ENCODE data around the gene ATOH8. TPM values are rescaled to one million over a fixed set of nuclear protein-coding genes. Genes with fewer than 3 reads are reported as not detected.
A peak's percentile ranks its signal among the peaks of the same experiment; 100 is the strongest.

ATOH8 gene
- total RNA-seq, 1 donor from 2014 or later = 9.0 TPM

DNA sequence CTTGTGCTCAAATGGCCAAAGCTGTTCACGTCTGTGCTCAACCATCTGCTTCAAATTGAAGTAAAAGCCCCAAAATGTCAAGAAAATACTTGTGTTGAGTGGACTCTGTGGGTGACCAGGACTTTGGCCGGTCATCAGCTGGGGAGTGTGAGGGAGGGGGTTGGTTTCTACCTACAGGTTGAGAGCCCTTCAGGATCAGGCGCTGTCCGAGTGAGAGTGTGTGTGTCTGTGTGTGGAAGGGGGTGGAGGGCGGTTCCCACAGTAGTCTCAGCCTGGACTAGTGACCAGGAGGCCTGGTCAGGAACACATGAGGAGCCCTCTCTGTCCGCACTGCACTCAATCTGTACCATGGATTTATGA lies 34.2 kb downstream of the ATOH8 start:
- no peaks in the 10 kb centered on the region for H3K36me3 Mint-ChIP-seq (ENCODE audit: unreplicated experiment)
- TF ChIP-seq, protein P1, sequence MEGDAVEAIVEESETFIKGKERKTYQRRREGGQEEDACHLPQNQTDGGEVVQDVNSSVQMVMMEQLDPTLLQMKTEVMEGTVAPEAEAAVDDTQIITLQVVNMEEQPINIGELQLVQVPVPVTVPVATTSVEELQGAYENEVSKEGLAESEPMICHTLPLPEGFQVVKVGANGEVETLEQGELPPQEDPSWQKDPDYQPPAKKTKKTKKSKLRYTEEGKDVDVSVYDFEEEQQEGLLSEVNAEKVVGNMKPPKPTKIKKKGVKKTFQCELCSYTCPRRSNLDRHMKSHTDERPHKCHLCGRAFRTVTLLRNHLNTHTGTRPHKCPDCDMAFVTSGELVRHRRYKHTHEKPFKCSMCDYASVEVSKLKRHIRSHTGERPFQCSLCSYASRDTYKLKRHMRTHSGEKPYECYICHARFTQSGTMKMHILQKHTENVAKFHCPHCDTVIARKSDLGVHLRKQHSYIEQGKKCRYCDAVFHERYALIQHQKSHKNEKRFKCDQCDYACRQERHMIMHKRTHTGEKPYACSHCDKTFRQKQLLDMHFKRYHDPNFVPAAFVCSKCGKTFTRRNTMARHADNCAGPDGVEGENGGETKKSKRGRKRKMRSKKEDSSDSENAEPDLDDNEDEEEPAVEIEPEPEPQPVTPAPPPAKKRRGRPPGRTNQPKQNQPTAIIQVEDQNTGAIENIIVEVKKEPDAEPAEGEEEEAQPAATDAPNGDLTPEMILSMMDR (IDR thresholded peaks at IDR 0.05; ENCODE audit: partially characterized antibody, unreplicated experiment) = no peak
- peaks cover 36% of the 10 kb centered on the region for H3K4me1 Mint-ChIP-seq (ENCODE audit: low read depth, unreplicated experiment)
- H3K9me3 Mint-ChIP-seq (ENCODE audit: unreplicated experiment) = peaks cover 15% of the 10 kb centered on the region
- DNase-seq = no peak
- H3K27ac Mint-ChIP-seq (ENCODE audit: unreplicated experiment) = peak overlapping the region; percentile 78
- peaks cover 16% of the 10 kb centered on the region for H3K27me3 Mint-ChIP-seq (ENCODE audit: unreplicated experiment)
- no peak overlapping the region for H3K4me3 Mint-ChIP-seq (ENCODE audit: unreplicated experiment)

DNA sequence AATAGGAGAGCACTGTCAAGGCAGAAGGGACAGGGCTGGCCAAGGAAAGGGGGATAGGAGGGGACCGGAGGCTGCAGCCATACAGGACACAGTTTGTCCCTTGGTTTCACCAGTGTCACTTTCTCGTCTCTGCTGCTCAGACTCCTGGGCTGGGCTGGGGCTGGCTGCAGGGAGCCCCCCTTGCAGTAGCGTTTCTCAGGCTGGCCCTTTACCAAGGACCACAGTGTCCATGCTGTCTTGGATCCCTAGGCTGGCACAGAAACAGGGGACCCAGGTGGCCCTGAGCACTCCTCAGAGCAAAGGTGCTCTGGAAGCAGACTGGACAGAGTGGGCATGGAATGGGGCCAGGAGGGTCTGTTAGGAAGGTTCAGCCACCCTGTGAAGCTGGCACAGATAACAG lies 34.8 kb downstream of the ATOH8 start:
- H3K4me3 Mint-ChIP-seq (ENCODE audit: unreplicated experiment) = no peak overlapping the region
- H3K27me3 Mint-ChIP-seq (ENCODE audit: unreplicated experiment) = peaks cover 18% of the 10 kb centered on the region
- peaks cover 18% of the 10 kb centered on the region for H3K9me3 Mint-ChIP-seq (ENCODE audit: unreplicated experiment)
- H3K27ac Mint-ChIP-seq (ENCODE audit: unreplicated experiment) = no peak overlapping the region
- no peaks in the 10 kb centered on the region for H3K36me3 Mint-ChIP-seq (ENCODE audit: unreplicated experiment)
- TF ChIP-seq, protein P1 (IDR thresholded peaks at IDR 0.05; ENCODE audit: partially characterized antibody, unreplicated experiment) = no peak
- peaks cover 43% of the 10 kb centered on the region for H3K4me1 Mint-ChIP-seq (ENCODE audit: low read depth, unreplicated experiment)
- no peak for DNase-seq

DNA sequence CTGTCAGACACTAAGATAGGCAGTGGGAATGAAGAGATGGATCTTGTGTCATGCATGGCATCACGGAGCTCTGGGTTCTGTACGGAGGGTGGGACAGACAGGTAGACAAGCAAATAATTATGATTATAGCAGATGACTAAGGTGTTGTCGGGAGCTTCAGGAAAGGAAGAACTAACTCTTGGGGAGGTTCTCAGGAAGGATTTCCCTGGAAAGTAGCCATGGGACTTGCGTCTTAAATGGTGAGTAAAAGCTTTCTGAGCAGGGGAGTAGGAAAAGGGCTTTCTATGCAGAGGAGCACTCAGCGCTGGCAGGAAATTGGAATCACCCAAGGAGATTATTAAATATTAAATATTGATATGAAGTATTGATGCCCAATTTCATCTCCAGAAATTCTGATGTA lies 35.5 kb downstream of the ATOH8 start:
- H3K9me3 Mint-ChIP-seq (ENCODE audit: unreplicated experiment) = peaks cover 20% of the 10 kb centered on the region
- TF ChIP-seq, protein P1 (IDR thresholded peaks at IDR 0.05; ENCODE audit: partially characterized antibody, unreplicated experiment) = no peak
- no peaks in the 10 kb centered on the region for H3K36me3 Mint-ChIP-seq (ENCODE audit: unreplicated experiment)
- H3K4me3 Mint-ChIP-seq (ENCODE audit: unreplicated experiment) = peak overlapping the region; percentile 4
- DNase-seq = no peak
- H3K4me1 Mint-ChIP-seq (ENCODE audit: low read depth, unreplicated experiment) = peaks cover 50% of the 10 kb centered on the region
- H3K27ac Mint-ChIP-seq (ENCODE audit: unreplicated experiment) = peak overlapping the region; percentile 57
- peaks cover 18% of the 10 kb centered on the region for H3K27me3 Mint-ChIP-seq (ENCODE audit: unreplicated experiment)

DNA sequence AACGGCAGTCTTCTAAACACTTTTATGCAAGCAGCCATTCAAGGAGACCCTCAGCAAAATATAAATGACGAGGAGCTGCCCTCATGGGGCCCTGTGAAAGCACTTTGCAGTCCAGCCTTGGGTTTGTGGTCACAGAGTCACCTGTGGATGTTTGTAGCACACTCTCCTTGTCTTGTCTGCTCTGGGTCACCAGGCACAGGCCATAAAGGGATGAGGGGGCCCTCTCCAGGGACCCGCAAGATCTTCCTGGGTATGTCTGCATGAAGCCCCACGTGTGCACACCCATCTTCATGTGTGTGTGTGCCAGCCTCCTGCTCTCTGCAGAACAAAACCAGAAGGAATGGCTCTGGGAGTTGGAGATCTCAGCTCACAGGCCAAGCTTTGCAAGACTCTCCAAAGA lies 36.2 kb downstream of the ATOH8 start:
- H3K4me3 Mint-ChIP-seq (ENCODE audit: unreplicated experiment) = no peak overlapping the region
- no peaks in the 10 kb centered on the region for H3K36me3 Mint-ChIP-seq (ENCODE audit: unreplicated experiment)
- H3K9me3 Mint-ChIP-seq (ENCODE audit: unreplicated experiment) = peaks cover 22% of the 10 kb centered on the region
- peaks cover 52% of the 10 kb centered on the region for H3K4me1 Mint-ChIP-seq (ENCODE audit: low read depth, unreplicated experiment)
- H3K27me3 Mint-ChIP-seq (ENCODE audit: unreplicated experiment) = peaks cover 18% of the 10 kb centered on the region
- no peak for DNase-seq
- TF ChIP-seq, protein P1 (IDR thresholded peaks at IDR 0.05; ENCODE audit: partially characterized antibody, unreplicated experiment) = no peak
- H3K27ac Mint-ChIP-seq (ENCODE audit: unreplicated experiment) = no peak overlapping the region

DNA sequence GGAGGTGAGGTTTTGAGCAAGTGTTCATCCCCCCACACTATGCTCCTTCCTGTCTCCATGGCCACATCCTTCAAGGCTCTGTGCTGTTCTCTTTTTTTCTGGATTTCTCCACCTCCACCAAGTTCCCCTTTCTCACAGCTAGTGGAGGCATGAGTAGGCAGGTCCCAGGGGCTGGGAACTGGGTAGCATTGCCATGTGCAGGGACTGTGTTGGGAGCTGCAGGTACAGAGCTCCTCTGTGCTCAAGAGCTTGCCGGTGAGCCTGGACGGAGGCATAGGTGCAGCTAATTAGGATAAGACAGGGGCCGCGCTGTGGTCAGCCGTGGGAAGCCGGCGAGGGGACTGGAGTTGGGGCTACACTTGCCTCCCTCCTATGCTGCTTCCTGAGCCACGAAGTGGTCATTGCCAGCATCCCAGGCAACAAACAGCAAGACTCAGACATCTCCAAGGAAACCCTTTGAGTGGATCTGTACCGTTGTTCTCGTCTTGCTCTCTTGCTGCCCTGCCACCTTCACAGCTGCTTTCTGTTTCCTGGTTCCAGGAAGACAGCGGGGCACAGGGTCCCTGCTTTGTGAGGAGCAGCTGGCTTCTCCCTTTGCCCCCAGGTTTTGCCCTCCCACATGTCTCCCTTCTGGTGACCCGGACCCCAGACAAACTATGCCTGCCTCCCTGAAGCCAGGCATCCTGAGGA lies 36.9 kb downstream of the ATOH8 start:
- Mint-ChIP-seq H3K4me1 (ENCODE audit: low read depth, unreplicated experiment) (peaks cover 59% of the 10 kb centered on the region), H3K9me3 (ENCODE audit: unreplicated experiment) (peaks cover 22% of the 10 kb centered on the region), H3K36me3 (ENCODE audit: unreplicated experiment) (no peaks in the 10 kb centered on the region), H3K27me3 (ENCODE audit: unreplicated experiment) (peaks cover 16% of the 10 kb centered on the region), H3K27ac (ENCODE audit: unreplicated experiment) (peak overlapping the region; percentile 29), H3K4me3 (ENCODE audit: unreplicated experiment) (no peak overlapping the region)
- DNase-seq = no peak
- TF ChIP-seq, protein P1 (IDR thresholded peaks at IDR 0.05; ENCODE audit: partially characterized antibody, unreplicated experiment) = no peak

Data from glutamatergic neuron (in vitro differentiated cells).